C4-2B (cell line): ENCODE results near the gene BLCAP.
"Not testable (repeated sequence)": the region's sequence is repeated elsewhere in the genome, so short reads cannot be mapped to it uniquely, and the experiment has no call there.

ENCODE experiments used
- CTCF ChIP-seq: fragments of 450-650 bp; conservative IDR thresholded peaks from 2 replicates; pipeline ENCODE4 v1.5.1; 2017; ENCODE audit warnings: mild to moderate bottlenecking
- ZFX ChIP-seq: fragments of 450-650 bp; IDR thresholded peaks from 2 replicates; pipeline ENCODE4 v1.6.1; 2017

- TF ChIP-seq CTCF, ZFX: not testable (repeated sequence)
Observed at GRCh38 chr20:37551660-37552059, 24.0 kb upstream of the BLCAP start.
